Lower leg skin (tissue), 3 donors: ENCODE measurements around the gene ARMC5.

Experiments
- POLR2A ChIP-seq, 2 donors: fragments of 450-650 bp; IDR thresholded peaks; one replicate each; pipeline ENCODE4 v1.6.1; 2016 to 2017; ENCODE audit warnings: antibody characterized with exemption in 2 of 2, mild to moderate bottlenecking in 1 of 2, moderate library complexity in 1 of 2
- TF ChIP-seq, protein P1 (sequence below), 3 donors: fragments of 450-650 bp; IDR thresholded peaks; one replicate each; pipeline ENCODE4 v1.5.1; 2016; ENCODE audit warnings: antibody characterized with exemption in 3 of 3, mild to moderate bottlenecking in 3 of 3, moderate library complexity in 2 of 3

DNA sequence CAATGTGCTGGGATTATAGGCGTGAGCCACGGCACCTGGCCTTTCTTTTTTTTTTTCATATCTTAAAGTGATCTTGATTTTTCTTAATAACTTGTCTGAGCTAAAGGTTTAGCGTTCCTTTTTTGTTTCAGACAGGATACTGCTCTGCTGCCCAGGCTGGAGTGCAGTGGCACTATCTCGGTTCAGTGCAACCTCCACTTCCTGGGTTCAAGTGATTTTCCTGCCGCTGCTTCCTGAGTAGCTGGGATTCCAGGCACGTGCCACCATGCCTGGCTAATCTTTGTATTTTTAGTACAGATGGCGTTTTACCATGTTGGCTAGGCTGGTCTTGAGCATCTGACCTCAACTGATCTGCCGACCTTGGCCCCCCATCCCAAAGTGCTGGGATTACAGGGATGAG lies 44.9 kb downstream of the ARMC5 start:
- TF ChIP-seq POLR2A (IDR thresholded peaks at IDR 0.05) = no peak
- TF ChIP-seq, protein P1, sequence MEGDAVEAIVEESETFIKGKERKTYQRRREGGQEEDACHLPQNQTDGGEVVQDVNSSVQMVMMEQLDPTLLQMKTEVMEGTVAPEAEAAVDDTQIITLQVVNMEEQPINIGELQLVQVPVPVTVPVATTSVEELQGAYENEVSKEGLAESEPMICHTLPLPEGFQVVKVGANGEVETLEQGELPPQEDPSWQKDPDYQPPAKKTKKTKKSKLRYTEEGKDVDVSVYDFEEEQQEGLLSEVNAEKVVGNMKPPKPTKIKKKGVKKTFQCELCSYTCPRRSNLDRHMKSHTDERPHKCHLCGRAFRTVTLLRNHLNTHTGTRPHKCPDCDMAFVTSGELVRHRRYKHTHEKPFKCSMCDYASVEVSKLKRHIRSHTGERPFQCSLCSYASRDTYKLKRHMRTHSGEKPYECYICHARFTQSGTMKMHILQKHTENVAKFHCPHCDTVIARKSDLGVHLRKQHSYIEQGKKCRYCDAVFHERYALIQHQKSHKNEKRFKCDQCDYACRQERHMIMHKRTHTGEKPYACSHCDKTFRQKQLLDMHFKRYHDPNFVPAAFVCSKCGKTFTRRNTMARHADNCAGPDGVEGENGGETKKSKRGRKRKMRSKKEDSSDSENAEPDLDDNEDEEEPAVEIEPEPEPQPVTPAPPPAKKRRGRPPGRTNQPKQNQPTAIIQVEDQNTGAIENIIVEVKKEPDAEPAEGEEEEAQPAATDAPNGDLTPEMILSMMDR (IDR thresholded peaks at IDR 0.05) = no peak
